GM12878 (cell line): ENCODE data around the gene MTR. TPM values are rescaled to one million over a fixed set of nuclear protein-coding genes. Genes with fewer than 3 reads are reported as not detected.

Source experiments
- ATAC-seq: fragments of 200-7000 bp; cut with Tn5 transposase; 3 replicates; pipeline ENCODE4 v1.9.1; 2020; ENCODE audit warnings: mild to moderate bottlenecking, moderate library complexity
- BruUV-seq: library from RNA; stranded (reverse); fragments of 400-500 nt; replicated peaks from 2 replicates; lab custom pipeline; 2021; lab: Mats Ljungman, UMichigan
- CTCF ChIA-PET: fragments of 300-600 bp; sonication (Branson Sonifier 250); formaldehyde crosslinking; extraction: SDS; loops from one replicate; lab custom pipeline; 2021; ENCODE audit warnings: inconsistent platforms; lab: Yijun Ruan, JAX
- POLR2A ChIA-PET: fragments of 350-600 bp; formaldehyde crosslinking; extraction: SDS; loops from one replicate; lab custom pipeline; 2021; ENCODE audit warnings: inconsistent platforms; lab: Charles Lee
- RAD21 ChIA-PET: fragments of 300-600 bp; sonication (Branson Sonifier 250); formaldehyde crosslinking; loops from one replicate; lab custom pipeline; 2023; ENCODE audit warnings: antibody characterized with exemption; ENCODE audit not compliant: unreplicated experiment; lab: Charles Lee
- SMC1A ChIA-PET: fragments of 300-600 bp; sonication (Branson Sonifier 250); formaldehyde crosslinking; loops from one replicate; lab custom pipeline; 2023; ENCODE audit not compliant: unreplicated experiment, uncharacterized antibody; lab: Charles Lee
- DNase-seq: peaks from one replicate; pipeline ENCODE4 v3.0.0-alpha.2; 2011; ENCODE audit warnings: low read depth, low spot score
- FAIRE-seq: peaks from 3 replicates; lab custom pipeline; 2011; peaks lifted over from hg19 to GRCh38; lab: Jason Lieb, UNC
- H2AFZ ChIP-seq: 2 replicates; pipeline ENCODE4 v1.6.0; 2011; ENCODE audit warnings: low read depth, low read length, control low read depth; ENCODE audit not compliant: control insufficient read depth
- H3K27ac ChIP-seq: 2 replicates; pipeline ENCODE4 v1.5.1; 2011; ENCODE audit warnings: control low read depth; ENCODE audit not compliant: control insufficient read depth, insufficient read depth
- H3K27me3 ChIP-seq, 2 experiments: replicated peaks in 1 of 2; 2 replicates each; pipeline versions ENCODE4 v1.6.0 to v1.6.1; 2011; ENCODE audit warnings: low read length in 1 of 2; ENCODE audit not compliant: control insufficient read depth in 2 of 2, insufficient read depth in 2 of 2
- H3K36me3 ChIP-seq, 2 experiments: 2 replicates each; pipeline ENCODE4 v1.5.1; 2011; ENCODE audit warnings: low read length in 1 of 2; ENCODE audit not compliant: control insufficient read depth in 2 of 2, insufficient read depth in 2 of 2
- H3K4me1 ChIP-seq: 2 replicates; pipeline ENCODE4 v1.6.1; 2011; ENCODE audit warnings: mild to moderate bottlenecking, low read length, moderate library complexity, mixed read lengths; ENCODE audit not compliant: control insufficient read depth, insufficient read depth
- H3K4me2 ChIP-seq: 2 replicates; pipeline ENCODE4 v1.6.0; 2011; ENCODE audit warnings: control low read depth; ENCODE audit not compliant: control insufficient read depth, insufficient read depth
- H3K4me3 ChIP-seq: fragments of 200-600 bp; sonication (generic); 2 replicates; pipeline ENCODE4 v1.5.1; 2016
- H3K79me2 ChIP-seq: 2 replicates; pipeline ENCODE4 v1.6.0; 2011; ENCODE audit warnings: low read length; ENCODE audit not compliant: control insufficient read depth, insufficient read depth
- H3K9ac ChIP-seq: 2 replicates; pipeline ENCODE4 v1.8.0; 2011; ENCODE audit warnings: low read length, control low read depth, mixed read lengths; ENCODE audit not compliant: control insufficient read depth, insufficient read depth
- H3K9me3 ChIP-seq: replicated peaks from 3 replicates; pipeline ENCODE4 v1.5.1; 2011; ENCODE audit warnings: mild to moderate bottlenecking, low read length; ENCODE audit not compliant: control insufficient read depth, insufficient read depth
- H4K20me1 ChIP-seq: 2 replicates; pipeline ENCODE4 v1.6.0; 2011; ENCODE audit not compliant: control insufficient read depth, insufficient read depth
- CEBPB ChIP-seq, 2 experiments: fragments of 150-350 bp in 1 of 2; IDR thresholded peaks; 2 replicates each; pipeline ENCODE4 v1.6.1; 2012 to 2014; ENCODE audit warnings: low read depth in 2 of 2, low read length in 2 of 2, borderline replicate concordance in 1 of 2, inconsistent platforms in 1 of 2
- CHD2 ChIP-seq: IDR thresholded peaks from 2 replicates; pipeline ENCODE4 v1.6.1; 2011; ENCODE audit warnings: low read depth, low read length, improper control_type of control experiment, borderline replicate concordance
- CREM ChIP-seq: IDR thresholded peaks from 2 replicates; pipeline ENCODE4 v1.6.1; 2014; ENCODE audit warnings: antibody characterized with exemption, low read depth
- ETV6 ChIP-seq, 2 experiments: fragments of 450-650 bp in 1 of 2; IDR thresholded peaks in 1 of 2; conservative IDR thresholded peaks in 1 of 2; 2 replicates each; pipeline ENCODE4 v1.6.1; 2014; ENCODE audit warnings: antibody characterized with exemption in 1 of 2, borderline replicate concordance in 1 of 2, low read depth in 1 of 2, mild to moderate bottlenecking in 1 of 2, moderate library complexity in 1 of 2
- FOXK2 ChIP-seq: fragments of 450-650 bp; IDR thresholded peaks from 2 replicates; pipeline ENCODE4 v1.6.1; 2017; ENCODE audit warnings: mild to moderate bottlenecking, moderate library complexity
- HDAC2 ChIP-seq: fragments of 200-600 bp; sonication (generic); IDR thresholded peaks from 2 replicates; pipeline ENCODE4 v1.6.1; 2017
- JUND ChIP-seq: IDR thresholded peaks from 2 replicates; pipeline ENCODE4 v1.6.1; 2012; ENCODE audit warnings: low read depth, mild to moderate bottlenecking, low read length, improper control_type of control experiment, moderate library complexity
- PKNOX1 ChIP-seq: fragments of 450-650 bp; IDR thresholded peaks from 2 replicates; pipeline ENCODE4 v1.6.1; 2016; ENCODE audit warnings: mild to moderate bottlenecking
- SREBF1 ChIP-seq: IDR thresholded peaks from 2 replicates; pipeline ENCODE4 v1.6.1; 2012; ENCODE audit warnings: mild to moderate bottlenecking, low read length
- WGBS: methylation state at CpG from one replicate; pipeline ENCODE4 v1.1.6; 2016; ENCODE audit warnings: low lambda C conversion rate; ENCODE audit not compliant: insufficient replicate concordance, insufficient coverage; ENCODE audit errors: missing lambda C conversion rate; 5-methylcytosine and 5-hydroxymethylcytosine counted together
- in situ Hi-C: fragments of 300-500 bp; cut with MboI; formaldehyde crosslinking; loops from 9 replicates; pipeline ENCODE4 v1.14.3; 2018; ENCODE audit warnings: mixed read lengths
- intact Hi-C: fragments of 100-400 bp; cut with micrococcal nuclease; formaldehyde crosslinking; loops from one replicate; pipeline ENCODE4 v1.14.2; 2022; ENCODE audit not compliant: unreplicated experiment
- polyA plus RNA-seq, 11 experiments: library from polyadenylated mRNA; depleted of rRNA in 4 of 11; unstranded in 6 of 11; stranded (reverse) in 5 of 11; fragments of >200 nt; fragmentation: Nextera tagmentation in 4 of 11; fragmentation: Illumina TruSeq in 1 of 11; extraction: Ambion mirVana in 4 of 11; extraction: Trizol in 1 of 11; gene quantifications; 1 replicate in 1 of 11; 2 replicates in 10 of 11; pipeline versions ENCODE4 v1.2.1 to v1.2.3, GENCODE V29; 2011 to 2016; ENCODE audit warnings: inconsistent platforms in 2 of 11, missing spikeins in 2 of 11, low read depth in 1 of 11
- total RNA-seq, 4 experiments: library from RNA; depleted of rRNA in 3 of 4; stranded (reverse); fragments of >200 nt in 3 of 4; fragmentation: Illumina TruSeq in 1 of 4; extraction: Trizol in 1 of 4; gene quantifications; 2 replicates each; pipeline versions ENCODE4 v1.2.1 to v1.2.3, GENCODE V29; 2013 to 2021

The MTR gene
- total and polyA plus RNA-seq, 10 of the 15 experiments (the other 5 are each of a cell fraction or from before 2014, with no cell fraction given), result 2.4 to 38.7 (median 16.5) TPM

DNA sequence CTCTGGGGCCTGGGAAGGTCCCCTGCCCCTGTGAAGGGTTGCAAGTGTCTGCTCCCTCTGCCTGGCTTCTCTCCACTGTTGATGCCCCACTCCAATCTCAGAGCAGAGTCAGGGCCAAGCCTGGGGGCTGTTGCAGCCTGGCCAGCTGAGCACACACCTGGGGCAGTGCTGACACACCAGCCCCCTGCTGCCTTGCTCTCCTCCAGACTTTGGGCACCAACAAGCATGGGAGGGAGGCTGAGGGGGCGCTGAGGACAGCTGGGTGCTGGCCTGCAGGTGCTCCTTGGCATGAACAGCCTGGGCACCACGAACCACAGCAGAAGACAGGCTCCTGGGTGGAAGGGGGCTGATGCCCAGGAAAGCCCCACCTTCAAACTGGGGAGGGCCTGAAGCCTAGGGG lies 9.6 kb upstream of the MTR start:
- BruUV-seq, result no TSS peak
- SMC1A ChIA-PET, result interaction anchor here (1.8 kb wide), 1 partner anchor 10 kb away, joined by 5 read pairs; the partner anchor contains the start of gene MTR

More for the DNA sequence above, 9.6 kb upstream of the MTR start:
- intact Hi-C loops, result no loop called here
- Histone ChIP-seq H3K79me2 (no peaks in the 10 kb centered on the region), H3K4me1 (no peaks in the 10 kb centered on the region), H3K9me3 (no peaks in the 10 kb centered on the region; the same call in 2 of the 3 replicates), H3K4me3 (no peak overlapping the region), H3K27me3 (no peaks in the 10 kb centered on the region), H3K9ac (no peak overlapping the region), H3K36me3 (no peaks in the 10 kb centered on the region), H3K27ac (no peak overlapping the region), H4K20me1 (no peaks in the 10 kb centered on the region), H3K4me2 (no peak overlapping the region), H2AFZ (no peak overlapping the region)
- ATAC-seq, result no peak
- ChIA-PET POLR2A (no interaction called here), RAD21 (no interaction called here), CTCF (interaction anchor here (2.1 kb wide), 1 partner anchor 26 kb away, joined by 5 read pairs; no protein-coding TSS in a partner anchor)
- TF ChIP-seq CHD2 (no peak), FOXK2 (no peak), ETV6 (conservative IDR thresholded peaks at IDR 0.05 in 1 of 2, IDR thresholded peaks at IDR 0.05 in 1 of 2; ENCODE audit: borderline replicate concordance in 1 of 2, low read depth in 1 of 2) (no peak), PKNOX1 (no peak), JUND (no peak), SREBF1 (no peak), HDAC2 (no peak), CEBPB (IDR thresholded peaks at IDR 0.05; ENCODE audit: borderline replicate concordance in 1 of 2, low read depth in 2 of 2, low read length in 2 of 2) (no peak), CREM (no peak)
- DNase-seq, result no peak
- FAIRE-seq, result no peak
- WGBS, result 0% methylated on average over 2 of the region's 2 CpGs
- in situ Hi-C loops, result no loop called here
